Suprapubic skin (tissue), 4 donors: ENCODE data around the gene WNK2. TPM values are rescaled to one million over a fixed set of nuclear protein-coding genes. Genes with fewer than 3 reads are reported as not detected.

Source experiments
- DNase-seq, 2 donors: peaks; one replicate each; pipeline ENCODE4 v3.0.0-alpha.2; 2019; ENCODE audit warnings: low spot score in 2 of 2
- H3K27ac ChIP-seq: fragments of 200-600 bp; sonication (generic); one replicate; pipeline ENCODE4 v1.5.1; 2019
- H3K27me3 ChIP-seq: fragments of 200-600 bp; sonication (generic); one replicate; pipeline ENCODE4 v1.5.1; 2019
- H3K36me3 ChIP-seq: fragments of 200-600 bp; sonication (generic); one replicate; pipeline ENCODE4 v1.5.1; 2019
- H3K4me1 ChIP-seq: fragments of 200-600 bp; sonication (generic); one replicate; pipeline ENCODE4 v1.5.1; 2019
- H3K4me3 ChIP-seq: fragments of 200-600 bp; sonication (generic); one replicate; pipeline ENCODE4 v1.5.1; 2019; ENCODE audit warnings: mild to moderate bottlenecking
- H3K9me3 ChIP-seq: fragments of 200-600 bp; sonication (generic); one replicate; pipeline ENCODE4 v1.5.1; 2019
- CTCF ChIP-seq, 2 donors: fragments of 200-600 bp in 1 of 2; fragments of 450-650 bp in 1 of 2; sonication (generic) in 1 of 2; IDR thresholded peaks; one replicate each; pipeline ENCODE4 v1.5.1; 2016 to 2019; ENCODE audit warnings: antibody characterized with exemption in 2 of 2, mild to moderate bottlenecking in 1 of 2, moderate library complexity in 1 of 2
- EP300 ChIP-seq: sonication (generic); formaldehyde crosslinking; IDR thresholded peaks from one replicate; pipeline ENCODE4 v1.6.1; 2017; ENCODE audit warnings: antibody characterized with exemption
- POLR2A ChIP-seq, 2 donors: fragments of 450-650 bp; IDR thresholded peaks; one replicate each; pipeline ENCODE4 v1.6.1; 2017; ENCODE audit warnings: antibody characterized with exemption in 2 of 2, mild to moderate bottlenecking in 2 of 2, moderate library complexity in 2 of 2
- POLR2AphosphoS5 ChIP-seq, 3 donors: sonication (generic); formaldehyde crosslinking; IDR thresholded peaks; one replicate each; pipeline ENCODE4 v1.6.1; 2017; ENCODE audit warnings: antibody characterized with exemption in 3 of 3
- WGBS: methylation state at CpG from one replicate; pipeline ENCODE4 v1.1.5; 2018; 5-methylcytosine and 5-hydroxymethylcytosine counted together
- total RNA-seq, 4 donors: library from RNA; depleted of rRNA; stranded (reverse); fragments of >200 nt; gene quantifications; one replicate each; pipeline ENCODE4 v1.1.0, GENCODE V29; 2016

Gene WNK2
- total RNA-seq, 4 donors from 2014 or later: 39.5 to 93.7 (median 45.3) TPM

DNA sequence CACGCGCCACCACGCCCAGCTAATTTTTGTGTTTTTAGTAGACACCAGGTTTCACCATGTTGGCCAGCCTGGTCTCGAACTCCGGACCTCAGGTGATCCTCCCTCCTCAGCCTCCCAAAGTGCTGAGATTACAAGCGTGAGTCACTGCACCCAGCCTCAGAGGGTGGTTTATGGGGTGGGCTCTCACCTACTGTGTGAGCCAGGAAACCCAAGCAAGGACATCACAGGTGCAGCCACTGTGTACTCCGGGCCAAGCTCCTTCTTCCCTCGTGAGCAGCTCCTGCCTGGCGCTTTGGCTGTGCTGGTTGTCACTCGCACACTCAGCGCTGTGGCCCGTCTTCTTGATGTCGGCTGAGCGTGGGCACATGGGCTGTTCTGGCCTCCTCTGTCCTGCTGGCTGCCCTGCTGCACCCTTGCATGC, 70.1 kb downstream of the WNK2 start:
- Histone ChIP-seq H3K9me3 (no peaks in the 10 kb centered on the region), H3K36me3 (peaks cover 8% of the 10 kb centered on the region), H3K4me1 (no peaks in the 10 kb centered on the region), H3K27me3 (no peaks in the 10 kb centered on the region), H3K27ac (no peak overlapping the region), H3K4me3 (no peak overlapping the region)
- WGBS: 93% methylated on average over 13 of the region's 14 CpGs
- no peak for TF ChIP-seq POLR2A (IDR thresholded peaks at IDR 0.05)
- TF ChIP-seq EP300: no peak
- TF ChIP-seq POLR2AphosphoS5 (IDR thresholded peaks at IDR 0.05): no peak
- TF ChIP-seq CTCF (IDR thresholded peaks at IDR 0.05): no peak
- DNase-seq: peak; percentile 47 to 50

DNA sequence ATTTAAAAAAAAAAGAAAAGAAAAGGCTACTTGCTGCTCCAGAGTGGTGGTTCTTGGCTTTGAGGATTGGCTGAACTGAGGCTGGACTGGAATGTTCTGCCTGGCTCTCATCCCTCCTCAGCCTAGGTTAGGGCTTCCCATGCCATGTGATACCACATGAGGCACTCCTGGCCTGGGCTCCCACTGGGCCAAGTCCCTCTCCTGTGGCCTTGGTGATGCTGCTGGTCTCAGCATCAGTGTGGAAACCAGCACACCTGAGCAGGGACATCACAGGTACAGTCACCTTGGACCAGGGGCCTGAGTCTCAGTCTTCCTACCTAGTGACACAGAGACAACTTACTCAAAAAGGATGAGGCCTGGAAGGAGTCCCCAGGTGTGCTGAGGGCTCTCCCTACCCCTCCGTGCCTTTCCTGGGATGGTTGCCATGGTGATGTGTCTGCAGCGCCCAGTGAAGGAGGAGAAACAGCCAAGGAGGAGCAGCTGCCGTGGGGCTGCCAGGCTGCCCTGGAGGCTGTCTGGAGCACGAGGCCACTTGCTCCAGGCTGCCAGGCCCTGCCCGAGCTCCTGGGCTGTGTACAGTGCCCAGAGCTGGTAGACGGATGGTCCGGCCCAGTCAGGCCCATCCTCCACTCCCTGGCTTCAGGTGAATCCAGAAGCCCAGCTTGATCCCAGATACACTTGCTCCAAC, 71.0 kb downstream of the WNK2 start:
- peak in 1 of 2 donors; percentile 41 for DNase-seq
- TF ChIP-seq CTCF (IDR thresholded peaks at IDR 0.05) (no peak), POLR2AphosphoS5 (IDR thresholded peaks at IDR 0.05) (no peak), POLR2A (IDR thresholded peaks at IDR 0.05) (no peak), EP300 (no peak)
- WGBS: 83% methylated on average over 2 of the region's 7 CpGs

DNA sequence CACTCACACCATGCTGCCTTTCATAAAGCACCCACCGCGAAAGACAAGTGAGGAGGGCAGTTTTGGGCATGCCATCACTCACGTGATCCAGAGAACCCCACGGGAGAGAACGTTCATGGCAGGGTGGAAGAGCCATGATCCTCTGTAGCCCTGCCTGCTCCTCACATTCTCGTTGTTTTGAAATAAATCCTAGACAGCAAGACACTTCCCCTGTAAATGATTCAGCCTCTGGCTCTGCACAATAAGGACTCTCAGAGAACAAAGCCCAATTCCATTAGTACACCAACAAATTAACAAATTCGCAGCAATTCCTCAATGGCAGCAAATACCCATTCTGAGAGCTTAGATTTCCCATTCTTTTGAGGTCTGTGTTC, 71.5 kb downstream of the WNK2 start:
- no peak for TF ChIP-seq POLR2AphosphoS5 (IDR thresholded peaks at IDR 0.05)
- no peak for TF ChIP-seq EP300
- no peak for TF ChIP-seq CTCF (IDR thresholded peaks at IDR 0.05)
- TF ChIP-seq POLR2A (IDR thresholded peaks at IDR 0.05): no peak
- WGBS: 87% methylated on average over 4 of the region's 7 CpGs
- Histone ChIP-seq H3K27me3 (no peaks in the 10 kb centered on the region), H3K4me3 (no peak overlapping the region), H3K9me3 (no peaks in the 10 kb centered on the region), H3K27ac (no peak overlapping the region), H3K36me3 (peaks cover 10% of the 10 kb centered on the region), H3K4me1 (no peaks in the 10 kb centered on the region)
- DNase-seq: no peak

More for the DNA sequence above, 71.0 kb downstream of the WNK2 start:
- Histone ChIP-seq H3K27me3 (no peaks in the 10 kb centered on the region), H3K9me3 (no peaks in the 10 kb centered on the region), H3K27ac (no peak overlapping the region), H3K4me3 (no peak overlapping the region), H3K4me1 (no peaks in the 10 kb centered on the region), H3K36me3 (peaks cover 10% of the 10 kb centered on the region)

DNA sequence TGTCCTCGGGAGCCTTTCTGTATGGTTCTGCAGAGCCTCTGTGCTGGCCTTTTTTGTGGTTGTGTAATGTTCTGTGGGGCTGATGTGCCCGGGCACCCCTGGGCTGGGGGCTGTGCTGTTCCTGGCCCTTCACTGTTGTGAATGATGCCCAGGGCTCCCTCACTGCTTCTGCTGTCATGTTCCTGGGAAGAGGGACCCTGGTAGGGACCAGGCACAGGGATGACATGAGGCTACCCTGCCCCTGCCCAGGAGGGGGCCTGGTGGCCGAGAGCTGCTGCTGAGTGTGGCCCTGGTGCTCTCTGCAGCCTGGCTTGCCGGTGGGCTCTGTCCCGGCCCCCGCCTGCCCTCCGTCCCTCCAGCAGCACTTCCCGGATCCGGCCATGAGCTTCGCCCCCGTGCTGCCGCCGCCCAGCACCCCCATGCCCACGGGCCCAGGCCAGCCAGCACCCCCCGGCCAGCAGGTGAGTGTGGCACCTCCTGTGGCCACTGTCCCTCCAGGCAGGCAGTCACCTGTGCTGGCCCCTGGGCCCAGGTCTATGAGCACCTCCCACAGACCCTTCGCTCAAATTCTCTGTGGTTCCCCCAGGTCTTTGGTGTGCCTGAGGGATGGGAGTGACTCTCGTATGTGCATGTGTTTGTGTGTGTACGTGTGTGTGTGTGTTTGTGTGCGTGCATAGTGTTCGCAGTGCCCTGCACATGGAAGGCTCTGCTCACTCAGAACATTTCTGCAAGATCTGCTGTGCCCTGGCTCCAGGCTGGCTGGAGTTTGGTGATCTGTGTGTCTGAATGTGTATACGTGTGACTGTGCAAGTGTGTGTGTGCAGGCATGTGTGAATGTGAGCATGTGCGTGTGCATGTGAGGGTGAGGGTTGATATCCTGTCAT, 72.3 kb downstream of the WNK2 start:
- TF ChIP-seq POLR2AphosphoS5 (IDR thresholded peaks at IDR 0.05): no peak
- no peak for TF ChIP-seq EP300
- no peak for TF ChIP-seq CTCF (IDR thresholded peaks at IDR 0.05)
- no peak for TF ChIP-seq POLR2A (IDR thresholded peaks at IDR 0.05)
- Histone ChIP-seq H3K4me1 (no peaks in the 10 kb centered on the region), H3K27ac (no peak overlapping the region), H3K9me3 (no peaks in the 10 kb centered on the region), H3K36me3 (peaks cover 10% of the 10 kb centered on the region), H3K4me3 (no peak overlapping the region), H3K27me3 (no peaks in the 10 kb centered on the region)
- WGBS: 83% methylated on average over 9 of the region's 22 CpGs
- peak; percentile 44 to 75 for DNase-seq
